Muscle of arm (tissue), 12 donors: ENCODE data around the gene NPIPB2. TPM values are rescaled to one million over a fixed set of nuclear protein-coding genes. Genes with fewer than 3 reads are reported as not detected.
A peak's percentile ranks its signal among the peaks of the same experiment; 100 is the strongest.
"Not testable (repeated sequence)": the region's sequence is repeated elsewhere in the genome, so short reads cannot be mapped to it uniquely, and the experiment has no call there.

ENCODE experiments used
- DNase-seq: peaks from one replicate; pipeline ENCODE4 v3.0.0-alpha.2; 2013
- polyA plus RNA-seq, 12 donors: library from polyadenylated mRNA; unstranded; fragments of 120-200 nt; gene quantifications; one replicate each; pipeline ENCODE4 v1.2.1, GENCODE V29; 2013; ENCODE audit not compliant: insufficient read length in 12 of 12

NPIPB2 gene
- polyA plus RNA-seq, 12 donors = 0.82 to 6.8 (median 2.9) TPM; not detected in 2

DNA sequence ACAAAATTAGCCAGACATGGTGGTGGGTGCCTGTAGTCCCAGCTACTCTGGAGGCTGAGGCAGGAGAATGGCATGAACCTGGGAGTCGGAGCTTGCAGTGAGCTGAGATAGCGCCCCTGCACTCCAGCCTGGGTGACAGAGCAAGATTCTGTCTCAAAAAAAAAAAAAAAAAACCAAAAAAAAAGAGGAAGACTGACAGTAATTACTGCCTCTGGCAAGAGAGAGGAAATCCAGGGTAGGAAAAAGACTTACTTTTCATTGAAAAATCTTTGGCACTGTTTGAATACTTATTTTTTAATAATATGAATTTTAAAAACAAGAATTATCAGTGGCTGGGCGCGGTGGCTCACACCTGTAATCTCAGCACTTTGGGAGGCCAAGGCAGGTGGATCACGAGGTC lies 20.6 kb upstream of the NPIPB2 start:
- DNase-seq = not testable (repeated sequence)

DNA sequence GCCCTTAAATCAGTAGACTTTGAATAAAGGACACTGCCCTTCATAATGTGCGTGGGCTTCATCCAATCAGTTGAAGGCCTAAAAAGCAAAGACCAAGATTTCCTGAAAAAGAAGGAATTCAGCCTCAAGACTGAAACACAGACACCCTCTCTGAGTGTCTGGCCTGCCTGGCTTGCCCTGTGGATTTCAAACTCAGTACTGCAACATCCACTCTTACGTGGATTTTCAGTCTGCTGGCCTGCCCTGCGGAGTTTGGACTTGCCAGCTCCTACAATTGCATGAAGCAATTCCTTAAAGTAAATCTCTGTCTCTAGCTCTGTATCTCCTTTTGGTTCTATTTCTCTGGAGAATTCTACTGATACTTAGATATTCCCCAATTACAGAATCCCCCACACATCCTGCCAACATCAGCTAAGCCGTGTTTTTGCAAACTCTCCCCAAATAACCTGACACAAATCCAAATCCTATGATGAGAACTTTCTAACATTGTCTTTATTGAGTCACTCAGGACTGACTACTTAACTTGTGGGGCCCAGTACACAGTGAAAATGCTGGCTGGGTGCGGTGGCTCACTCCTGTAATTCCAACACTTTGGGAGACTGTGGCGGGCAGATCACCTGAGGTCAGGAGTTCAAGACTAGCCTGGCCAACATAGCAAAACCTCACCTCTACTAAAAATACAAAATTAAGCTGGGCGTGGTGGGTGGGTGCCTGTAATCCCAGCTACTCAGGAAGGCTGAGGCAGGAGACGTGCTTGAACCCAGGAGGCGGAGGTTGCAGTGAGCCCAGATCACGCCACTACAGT lies 15.9 kb upstream of the NPIPB2 start:
- no peak for DNase-seq

DNA sequence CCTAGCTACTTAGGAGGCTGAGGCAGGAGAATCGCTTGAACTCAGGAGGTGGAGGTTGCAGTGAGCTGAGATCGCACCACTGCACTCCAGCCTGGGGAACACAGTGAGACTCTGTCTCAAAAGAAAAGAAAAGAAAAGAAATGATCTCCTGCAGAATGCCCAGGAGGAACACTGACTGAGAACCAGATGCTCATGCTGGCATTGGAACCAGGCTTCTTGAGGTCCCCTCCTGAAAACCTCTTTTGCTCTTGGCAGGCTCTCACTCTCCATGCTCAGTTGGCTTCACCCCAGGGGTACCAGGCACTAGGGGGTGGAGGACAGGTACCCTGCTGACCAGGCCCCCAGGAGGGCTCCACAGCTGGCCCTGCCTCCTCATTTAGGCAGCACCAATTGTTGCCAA lies 14.7 kb upstream of the NPIPB2 start:
- no peak for DNase-seq

DNA sequence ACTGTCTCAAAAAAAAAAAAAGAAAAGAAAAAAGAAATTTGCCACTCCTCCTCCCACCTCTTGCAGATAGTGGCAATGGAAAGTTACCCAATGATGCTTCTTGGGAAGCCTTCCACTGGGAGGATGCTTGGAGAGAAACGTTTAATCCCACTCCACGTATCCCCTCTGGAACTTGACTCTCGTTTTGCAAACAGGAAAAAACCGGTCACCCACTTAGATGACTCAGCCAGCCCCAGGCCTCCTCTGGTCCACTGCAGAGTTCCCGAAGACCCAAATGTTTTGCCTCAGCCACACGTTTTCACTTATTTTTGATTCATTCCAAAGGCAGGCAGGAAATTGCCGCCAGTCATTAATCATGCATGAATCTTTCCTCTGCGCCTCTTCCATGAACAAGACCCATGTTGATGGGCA lies 13.9 kb upstream of the NPIPB2 start:
- no peak for DNase-seq

DNA sequence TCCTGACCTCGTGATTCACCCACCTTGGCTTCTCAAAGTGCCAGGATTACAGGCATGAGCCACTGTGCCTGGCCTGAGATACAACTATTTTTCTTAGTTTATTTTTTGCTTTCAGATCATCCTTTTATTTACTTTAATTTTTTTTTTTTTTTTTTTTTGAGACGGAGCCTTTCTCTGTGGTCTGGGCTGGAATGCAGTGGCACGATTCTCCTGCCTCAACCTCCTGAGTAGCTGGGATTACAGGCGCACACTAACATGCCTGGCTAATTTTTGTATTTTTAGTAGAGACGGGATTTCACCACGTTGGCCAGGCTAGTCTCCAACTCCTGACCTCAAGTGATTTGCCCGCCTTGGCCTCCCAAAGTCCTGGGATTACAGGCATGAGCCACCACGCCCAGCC lies 11.7 kb upstream of the NPIPB2 start:
- DNase-seq = not testable (repeated sequence)

DNA sequence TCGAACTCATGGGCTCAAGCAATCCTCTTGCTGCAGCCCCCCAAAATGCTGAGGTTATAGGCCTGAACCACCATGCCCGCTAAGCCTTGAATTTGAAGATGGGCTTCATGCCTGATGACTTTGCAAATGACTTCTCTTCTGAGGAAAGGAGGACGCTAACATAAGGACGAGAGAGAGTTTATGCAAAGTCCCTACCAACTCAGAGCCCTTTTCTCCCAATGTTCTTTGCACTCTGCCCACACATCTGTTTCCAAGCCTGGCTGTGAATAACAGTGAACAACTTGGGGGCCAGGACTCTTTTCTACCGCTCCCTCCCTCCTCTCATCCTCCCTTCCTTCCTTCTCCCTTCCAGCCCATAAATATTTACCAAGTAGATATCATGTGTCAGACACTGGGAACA lies 8.5 kb upstream of the NPIPB2 start:
- no peak for DNase-seq

DNA sequence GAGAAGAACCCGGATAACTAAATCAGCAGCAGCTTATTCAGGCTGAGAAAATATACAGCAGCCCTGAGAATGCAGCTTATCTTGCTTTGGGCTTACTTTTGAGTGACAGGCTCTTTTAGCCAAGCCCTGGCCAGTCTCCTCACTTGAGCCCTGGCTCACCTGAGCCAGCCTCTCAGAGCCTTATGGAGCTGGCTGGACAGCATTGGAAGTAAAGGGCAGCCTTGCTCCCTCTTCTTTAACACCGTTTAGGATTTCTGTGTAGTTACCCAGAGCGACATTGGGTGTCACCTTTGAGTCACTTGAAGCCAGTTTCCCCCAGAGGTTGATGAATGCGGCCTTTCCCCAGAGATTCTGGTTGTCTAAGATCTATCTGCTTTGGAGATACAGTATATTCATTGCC lies 7.7 kb upstream of the NPIPB2 start:
- peak; percentile 6 for DNase-seq

DNA sequence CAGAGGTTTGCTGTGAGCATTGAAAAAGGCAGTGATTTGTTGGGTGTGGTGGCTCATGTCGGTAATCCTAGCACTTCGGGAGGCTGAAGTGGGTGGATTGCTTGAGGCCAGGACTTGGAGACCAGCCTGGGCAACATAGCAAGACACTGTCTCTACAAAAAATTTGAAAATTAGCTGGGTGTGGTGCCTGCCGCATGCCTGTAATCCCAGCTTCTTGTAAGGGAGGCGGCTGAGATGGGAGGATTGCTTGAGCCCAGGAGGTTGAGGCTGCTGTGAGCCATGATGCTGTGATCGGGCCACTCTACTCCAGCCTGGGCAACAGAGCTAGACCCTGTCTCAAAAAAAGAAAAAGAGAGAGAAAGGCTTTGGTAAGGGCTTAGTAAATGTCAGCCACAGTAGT lies 7.0 kb upstream of the NPIPB2 start:
- DNase-seq = no peak

DNA sequence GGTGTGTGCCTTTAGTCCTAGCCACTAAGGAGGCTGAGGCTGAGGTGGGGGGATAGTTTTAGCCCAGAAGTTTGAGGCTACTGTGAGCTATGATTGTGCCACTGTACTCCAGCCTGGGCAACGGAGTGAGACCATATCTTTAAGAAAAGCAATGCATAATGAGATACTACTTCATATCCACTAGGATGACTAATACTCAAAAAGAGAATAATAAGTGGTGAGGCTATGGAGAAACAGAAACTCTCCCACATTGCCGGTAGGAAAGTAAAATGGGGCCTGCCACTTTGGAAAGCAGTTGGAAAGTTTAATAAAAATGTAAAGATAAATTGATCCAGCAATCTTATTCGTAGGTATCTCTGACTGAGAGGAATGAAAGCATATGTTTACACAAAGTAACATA lies 4.6 kb upstream of the NPIPB2 start:
- DNase-seq = no peak

DNA sequence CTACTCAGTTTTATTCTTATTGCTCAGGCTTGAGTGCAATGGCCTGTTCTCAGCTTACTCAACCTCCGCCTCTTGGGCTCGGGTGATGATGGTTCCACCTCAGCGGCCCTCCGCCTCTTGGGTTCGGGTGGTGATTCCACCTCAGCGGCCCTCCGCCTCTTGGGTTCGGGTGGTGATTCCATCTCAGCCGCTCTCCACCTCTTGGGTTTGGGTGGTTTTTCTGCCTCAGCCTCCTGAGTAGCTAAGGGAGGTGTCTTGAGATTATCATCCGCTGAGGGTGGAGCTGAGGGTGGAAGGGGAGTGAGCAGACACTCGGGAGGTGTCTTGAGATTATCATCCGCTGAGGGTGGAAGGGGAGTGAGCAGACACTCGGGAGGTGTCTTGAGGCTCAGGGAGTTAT lies 14.5 kb downstream of the NPIPB2 start:
- not testable (repeated sequence) for DNase-seq

DNA sequence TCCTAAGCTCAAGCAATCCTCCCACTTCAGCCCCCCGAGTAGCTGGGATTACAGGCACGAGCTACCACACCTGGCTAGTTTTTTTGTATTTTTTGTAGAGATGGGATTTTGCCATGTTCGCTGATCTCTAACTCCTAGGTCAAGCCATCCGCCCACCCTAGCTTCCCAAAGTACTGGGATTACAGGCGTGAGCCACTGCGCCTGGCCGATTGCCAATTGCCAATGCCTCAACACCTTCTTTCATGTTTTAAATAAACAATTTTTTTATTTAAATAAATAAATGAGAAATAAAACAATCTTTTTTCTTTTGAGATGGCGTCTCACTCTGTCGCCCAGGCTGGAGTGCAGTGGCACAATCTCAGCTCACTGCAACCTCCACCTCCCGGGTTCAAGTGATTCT lies 17.8 kb downstream of the NPIPB2 start:
- DNase-seq = not testable (repeated sequence)

DNA sequence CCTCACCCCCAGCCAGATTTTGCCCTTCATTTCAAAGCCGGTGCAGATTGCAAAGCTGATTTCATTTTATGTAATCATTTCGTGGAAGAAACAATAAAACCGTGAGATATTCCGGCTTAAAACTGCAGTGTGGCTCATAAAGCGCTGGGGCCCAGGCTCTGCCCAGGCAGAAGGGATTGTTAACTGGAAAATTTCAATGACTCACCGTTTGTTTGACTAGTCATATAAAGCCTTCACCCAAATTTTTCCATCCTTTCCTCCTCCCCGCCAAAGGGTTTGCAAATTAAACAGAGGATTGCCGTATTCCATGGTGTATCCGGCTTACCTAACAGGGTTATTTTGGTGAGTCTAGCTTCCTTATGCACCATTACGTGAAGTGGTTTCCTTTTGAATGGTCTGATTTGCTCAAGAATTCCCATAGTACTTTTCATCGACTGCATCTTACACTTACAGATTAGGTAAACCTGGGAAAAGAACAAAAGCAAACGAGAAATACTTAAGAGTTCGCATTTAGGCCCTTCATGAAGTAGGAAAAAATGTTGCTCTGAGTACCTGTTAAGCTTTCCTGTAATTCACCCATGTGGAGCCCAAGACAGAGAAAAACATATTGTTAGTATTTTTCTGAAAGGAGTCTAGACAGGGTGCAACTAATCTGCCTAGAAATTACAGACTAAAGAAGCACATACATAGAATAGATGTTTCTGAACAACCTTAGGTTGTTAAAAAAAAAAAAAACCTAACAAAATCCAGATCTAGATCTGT lies 25.1 kb downstream of the NPIPB2 start:
- DNase-seq = no peak

DNA sequence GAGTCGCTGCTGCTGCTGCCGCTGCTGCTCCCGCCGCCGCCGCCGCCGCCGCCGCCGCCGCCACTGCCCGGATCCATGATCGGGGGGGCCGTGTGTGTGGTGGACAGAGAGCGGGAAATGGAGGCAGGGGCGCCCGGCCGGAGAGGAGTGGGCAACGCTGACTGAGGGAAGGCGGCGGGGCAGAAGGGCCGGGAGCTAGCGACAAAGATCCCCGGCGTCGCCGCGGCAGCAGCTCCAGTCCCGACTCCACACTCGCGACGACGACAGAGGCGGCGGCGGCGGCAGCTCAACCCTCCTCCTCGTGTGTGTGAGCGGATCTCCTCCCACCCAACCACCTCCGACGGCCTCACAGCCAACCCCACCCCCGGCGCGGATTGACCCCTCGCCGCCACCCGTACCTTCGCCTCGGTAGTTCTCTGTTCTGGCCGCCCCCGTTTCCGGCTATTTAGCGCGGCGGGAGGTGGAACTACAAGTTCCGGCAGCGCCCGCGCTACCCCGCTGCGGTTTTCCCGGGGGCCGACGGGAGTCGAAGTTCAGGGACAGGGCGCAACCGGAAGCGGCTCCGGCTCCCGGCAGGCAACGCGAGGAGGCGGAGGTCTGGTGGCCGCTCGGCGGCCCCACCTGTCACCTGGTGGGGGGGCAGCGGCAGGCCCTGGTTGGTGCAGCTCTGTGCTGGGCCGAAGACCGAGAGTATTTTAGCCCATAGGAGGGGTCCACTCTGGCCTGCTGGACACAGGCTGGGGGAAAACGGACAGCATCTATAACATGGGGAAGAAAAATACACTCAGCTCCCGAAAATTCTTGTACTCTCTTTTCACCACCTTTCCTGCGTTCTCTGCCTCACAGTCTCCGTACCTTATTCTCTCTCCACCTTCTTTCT lies 26.0 kb downstream of the NPIPB2 start, which contains the start of gene GSPT1:
Gene GSPT1, minus strand, starts transcription at position 313 of the 880 bp plus-strand sequence. Its CDS starts 236 bp downstream, at position 77.
- DNase-seq = peak; percentile 98

DNA sequence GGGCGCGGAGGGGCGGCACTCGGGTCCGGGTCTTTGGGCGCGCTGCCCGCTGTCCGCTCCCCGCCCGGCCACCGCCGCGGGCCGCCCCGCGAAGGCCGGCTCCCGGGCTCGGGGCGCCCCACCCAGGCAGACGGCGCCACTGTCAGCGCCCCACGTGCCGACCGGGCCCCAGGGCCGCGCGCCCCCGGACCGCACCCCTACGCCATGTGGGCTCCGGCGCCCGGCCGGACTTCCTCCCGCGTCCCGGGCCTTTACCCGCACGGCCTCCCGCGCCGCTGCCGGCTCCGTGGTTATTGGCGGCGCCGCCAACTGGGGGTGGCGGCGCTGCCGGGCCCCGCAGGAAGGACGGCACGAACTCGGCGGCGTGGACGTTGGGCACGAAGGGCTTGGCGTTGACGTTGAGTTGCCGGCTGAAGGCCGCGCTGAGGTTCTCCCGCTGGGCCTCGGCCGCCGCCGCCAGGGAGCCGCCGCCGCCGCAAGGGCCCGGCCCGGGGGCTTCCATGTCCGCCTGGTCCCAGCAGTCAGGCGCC lies 26.7 kb downstream of the NPIPB2 start:
- DNase-seq = no peak

DNA sequence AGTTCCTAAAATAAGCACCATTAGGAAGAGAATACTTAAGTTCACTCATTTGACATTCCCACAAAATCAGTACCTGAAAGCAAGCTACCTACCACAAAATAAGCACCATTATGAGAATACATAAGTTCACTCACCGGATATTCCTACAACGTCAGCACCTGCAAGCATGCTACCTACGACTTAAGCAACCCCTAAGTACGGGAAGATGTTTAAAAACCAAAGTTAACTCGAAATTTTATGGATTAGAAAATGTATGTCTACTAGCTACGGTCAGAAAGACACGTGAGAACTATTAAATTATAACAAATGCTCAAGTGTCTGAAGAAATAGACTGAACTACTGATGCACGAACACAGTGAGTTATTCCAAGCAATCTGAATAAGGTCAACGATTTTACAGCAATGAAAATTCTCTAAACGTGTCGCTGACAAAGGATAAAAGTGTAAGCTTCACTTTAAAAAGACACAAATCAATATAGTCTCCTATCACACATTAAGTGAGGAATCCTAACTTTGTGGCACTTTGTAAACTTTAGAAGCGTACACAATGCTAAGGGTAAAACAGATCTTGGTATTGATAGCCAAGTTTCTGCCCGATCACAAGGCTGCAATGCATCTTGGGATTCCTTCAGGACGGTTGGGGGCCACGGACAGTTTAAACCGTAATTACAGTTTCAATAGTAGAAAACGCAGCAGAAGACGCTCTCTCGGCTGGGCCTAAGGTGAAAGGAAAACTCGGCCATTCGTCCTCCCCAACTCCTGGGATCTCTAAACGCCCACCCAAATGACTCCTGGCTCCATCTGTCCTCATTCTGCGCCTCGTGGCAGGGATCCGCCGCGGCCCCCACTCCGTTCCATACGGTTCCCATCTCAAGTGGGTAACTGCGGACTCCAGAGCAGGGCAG lies 27.4 kb downstream of the NPIPB2 start:
- DNase-seq = peak; percentile 31

DNA sequence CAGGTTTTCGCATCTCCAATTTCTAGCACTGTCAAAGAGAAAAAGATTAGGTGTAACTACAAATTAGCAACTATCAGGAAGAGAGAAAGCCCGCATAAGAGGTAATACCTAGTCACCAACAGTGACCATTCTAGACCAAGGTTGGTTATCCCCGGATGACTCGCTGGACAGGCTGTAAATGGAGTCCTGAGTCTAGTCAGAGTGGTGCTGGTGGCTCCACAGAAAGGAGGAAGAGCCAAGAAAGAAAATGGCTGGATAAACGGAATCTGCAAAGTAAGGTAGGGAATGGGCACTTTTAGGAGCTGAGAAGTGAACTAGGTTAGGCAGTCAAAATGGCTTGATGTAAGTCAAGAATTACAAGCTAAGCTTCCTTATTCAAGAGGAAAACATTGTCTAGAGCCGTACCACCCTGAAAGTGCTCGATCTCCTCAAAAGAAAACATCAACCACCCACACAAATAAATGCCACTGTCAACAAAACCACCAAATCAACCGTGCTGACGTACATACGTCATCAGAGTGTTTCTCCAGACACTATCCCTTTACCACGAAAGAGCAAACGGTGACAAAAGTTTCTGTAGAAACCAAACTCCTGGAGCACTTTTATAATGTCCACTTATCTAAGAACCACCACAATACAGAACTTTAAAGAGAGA lies 28.3 kb downstream of the NPIPB2 start:
- DNase-seq = no peak

DNA sequence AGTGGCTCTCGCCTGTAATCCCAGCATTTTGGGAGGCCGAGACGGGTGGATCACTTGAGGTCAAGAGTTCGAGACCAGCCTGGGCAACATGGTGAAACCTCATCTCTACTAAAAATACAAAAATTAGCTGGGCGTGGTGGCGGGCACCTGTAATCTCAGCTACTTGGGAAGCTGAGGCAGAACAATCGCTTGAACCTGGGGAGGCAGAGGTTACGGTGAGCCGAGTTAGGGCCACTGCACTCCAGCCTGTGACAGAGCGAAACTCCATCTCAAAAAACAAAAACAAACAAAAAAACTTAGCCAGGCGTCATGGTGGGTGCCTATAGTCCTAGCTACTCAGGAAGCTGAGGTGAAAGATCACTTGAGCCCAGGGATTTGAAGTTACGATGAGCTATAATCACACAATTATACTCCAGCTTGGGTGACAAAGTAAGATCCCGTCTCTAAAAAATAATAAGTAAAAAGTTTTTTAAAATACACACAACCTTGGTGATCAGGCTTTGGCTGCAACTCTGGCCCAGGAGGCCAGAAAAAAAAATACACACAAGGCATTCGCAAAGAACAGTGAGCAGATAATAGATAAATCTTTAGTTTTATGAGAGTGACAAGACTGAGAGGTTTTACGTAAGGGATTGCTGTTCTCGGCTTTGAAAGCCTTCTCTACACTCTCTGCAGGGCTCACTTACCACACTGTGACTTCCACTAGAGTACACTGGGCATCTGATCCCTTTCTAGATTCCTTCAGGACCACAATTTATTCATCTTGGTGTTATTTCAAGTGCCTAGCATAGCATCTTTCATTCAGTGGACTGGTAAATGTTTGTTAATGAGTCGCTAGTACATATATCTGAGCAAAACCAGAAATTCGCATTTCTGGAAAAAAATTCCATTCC lies 31.9 kb downstream of the NPIPB2 start:
- no peak for DNase-seq

DNA sequence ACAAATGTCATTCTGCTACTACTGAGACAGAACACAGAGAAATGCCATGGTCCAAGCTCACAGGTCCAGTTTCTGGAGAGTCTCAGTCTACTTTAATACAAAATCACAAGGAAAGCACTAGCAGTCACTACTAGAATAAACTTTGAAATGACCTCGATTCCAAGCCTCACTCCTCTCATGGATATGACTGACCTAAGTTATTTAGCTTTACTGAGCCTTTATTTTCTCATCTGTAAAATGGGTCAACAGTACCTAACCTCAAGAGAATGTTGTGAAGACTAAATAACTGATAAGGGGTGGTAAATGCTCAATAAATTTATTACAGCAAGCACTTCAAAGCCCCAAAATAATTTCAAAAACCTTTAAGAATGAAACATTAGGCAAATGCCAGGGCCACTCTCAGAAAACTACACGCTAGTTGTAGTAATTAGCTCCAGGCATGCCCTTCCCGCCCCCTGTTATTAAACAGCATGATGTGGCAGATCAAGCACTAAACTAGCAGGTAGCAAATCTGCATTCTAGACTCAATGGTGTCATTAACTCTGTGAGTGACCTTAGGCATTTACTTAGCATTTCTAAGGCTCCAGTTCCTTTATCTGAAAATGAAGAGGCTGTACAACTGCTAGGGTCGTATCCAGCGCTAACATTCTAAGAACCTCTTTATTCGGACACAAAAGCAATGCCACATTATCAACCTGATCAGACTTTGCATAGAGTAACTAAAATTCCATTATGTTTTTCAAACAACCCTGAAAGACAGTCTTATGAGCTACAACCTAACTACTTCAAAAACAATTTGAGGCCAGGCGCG lies 34.5 kb downstream of the NPIPB2 start:
- DNase-seq = no peak
